Cerebellar nuclear complex (tissue), 1 donor: ENCODE data around the gene NFE2L3.
"Not testable (repeated sequence)": the region's sequence is repeated elsewhere in the genome, so short reads cannot be mapped to it uniquely, and the experiment has no call there.

Experiments
- DNase-seq, 2 experiments: peaks; one replicate each; lab custom pipeline; 2025; lab: John Stamatoyannopoulos, UW

Gene NFE2L3

DNA sequence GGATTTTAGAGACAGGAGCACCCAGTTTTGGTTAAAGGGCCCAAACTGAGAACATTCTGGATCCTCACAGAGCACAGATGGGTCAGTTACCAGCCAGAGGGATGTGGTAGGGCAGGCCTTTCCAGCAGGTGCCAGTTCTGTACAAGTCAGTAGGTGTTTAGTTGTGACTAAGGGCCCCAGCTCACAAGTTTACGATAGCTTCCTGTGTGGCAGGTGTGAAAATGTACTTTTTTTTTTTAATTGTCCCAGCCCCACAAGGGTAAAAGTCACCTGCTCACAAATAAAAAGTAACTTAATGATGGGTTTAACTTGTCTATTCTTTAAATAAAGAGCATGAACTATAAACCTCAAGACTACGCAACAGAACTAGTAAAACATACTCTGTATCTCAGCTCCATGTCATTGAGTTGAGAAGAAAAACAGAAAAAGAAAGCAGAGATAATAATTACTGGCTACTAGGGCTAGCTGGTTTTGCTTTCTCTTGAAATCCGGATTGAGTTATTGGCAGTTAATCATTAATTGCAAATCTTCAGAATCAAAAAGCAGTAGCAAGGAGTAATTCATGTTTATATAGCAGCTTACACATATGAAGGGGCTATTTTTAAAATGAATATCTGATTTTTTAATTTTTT lies 15.4 kb downstream of the NFE2L3 start:
- DNase-seq, result no peak

DNA sequence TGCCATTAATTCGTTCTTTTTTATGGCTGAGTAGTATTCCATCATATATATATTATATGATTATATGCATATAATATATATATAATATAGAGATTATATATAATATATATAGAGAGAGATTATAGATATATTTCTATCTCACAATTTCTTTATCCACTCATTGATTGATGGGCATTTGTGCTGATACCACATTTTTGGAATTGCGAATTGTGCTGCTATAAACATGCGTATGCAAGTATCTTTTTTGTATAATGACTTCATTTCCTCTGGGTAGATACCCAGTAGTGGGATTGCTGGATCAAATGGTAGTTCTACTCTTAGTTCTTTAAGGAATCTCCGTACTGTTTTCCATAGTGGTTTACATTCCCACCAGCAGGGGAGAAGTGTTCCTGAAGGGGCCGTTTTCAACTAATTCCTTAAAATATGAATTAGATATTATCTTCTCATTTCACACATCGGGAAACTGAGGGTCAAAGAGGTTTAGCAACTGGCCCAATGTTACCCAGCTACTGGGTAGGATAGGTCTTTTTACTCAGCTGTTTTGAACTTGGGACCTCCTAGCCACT lies 16.5 kb downstream of the NFE2L3 start:
- no peak for DNase-seq

DNA sequence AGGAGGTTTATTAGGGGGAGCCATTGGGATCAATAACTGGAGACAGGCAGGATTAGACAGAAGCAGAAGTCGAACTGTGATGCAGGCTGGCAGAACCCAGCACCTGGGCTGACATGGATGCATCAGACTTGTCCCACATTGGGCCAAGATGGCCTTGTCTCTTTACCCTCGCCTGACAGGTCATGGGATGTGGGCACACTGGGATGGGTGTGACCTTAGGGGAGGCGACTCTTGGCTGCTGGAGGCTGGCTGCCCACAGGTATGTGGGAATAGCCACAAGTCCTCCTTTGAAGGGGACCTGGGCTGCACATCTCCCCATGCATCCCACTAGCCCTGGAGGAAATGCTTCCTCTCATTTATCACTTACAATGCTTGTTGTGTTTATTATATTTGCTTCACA lies 17.3 kb downstream of the NFE2L3 start:
- no peak for DNase-seq

DNA sequence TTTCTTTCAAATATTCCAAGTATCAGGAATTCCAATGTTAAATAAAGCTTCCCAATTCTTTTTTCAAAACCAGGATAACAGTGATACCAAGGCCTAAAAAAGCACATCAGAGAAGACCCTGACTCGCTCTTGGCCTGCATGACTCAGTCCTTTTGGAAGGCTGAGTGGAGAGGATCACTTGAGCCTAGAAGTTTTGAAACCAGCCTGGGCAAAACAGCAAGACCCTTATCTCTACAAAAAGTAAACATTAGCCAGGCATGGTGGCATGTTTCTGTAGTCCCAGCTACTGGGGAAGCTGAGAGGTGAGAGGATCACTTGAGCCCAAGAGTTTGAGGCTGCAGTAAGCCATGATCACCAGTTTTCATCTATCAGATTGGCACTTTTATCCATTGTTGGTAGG lies 18.7 kb downstream of the NFE2L3 start:
- no peak for DNase-seq

DNA sequence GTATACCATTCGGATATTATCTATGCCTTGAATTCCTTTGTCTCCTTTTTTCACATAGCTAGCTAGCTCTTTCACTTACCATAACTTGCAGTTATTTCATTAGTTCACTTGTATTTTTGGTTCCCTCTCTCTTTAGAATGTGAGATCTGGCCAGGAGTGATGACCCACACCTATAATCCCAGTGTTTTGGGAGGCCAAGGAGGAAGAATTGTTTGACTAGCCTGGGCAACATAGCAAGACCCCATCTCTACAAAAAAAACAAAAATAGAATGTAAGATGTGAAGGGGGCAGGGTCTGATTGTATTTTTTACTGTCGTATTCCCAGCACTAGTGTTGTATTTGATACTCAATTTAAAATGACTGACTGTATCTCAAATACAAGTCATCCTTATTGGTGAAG lies 19.6 kb downstream of the NFE2L3 start:
- no peak for DNase-seq

DNA sequence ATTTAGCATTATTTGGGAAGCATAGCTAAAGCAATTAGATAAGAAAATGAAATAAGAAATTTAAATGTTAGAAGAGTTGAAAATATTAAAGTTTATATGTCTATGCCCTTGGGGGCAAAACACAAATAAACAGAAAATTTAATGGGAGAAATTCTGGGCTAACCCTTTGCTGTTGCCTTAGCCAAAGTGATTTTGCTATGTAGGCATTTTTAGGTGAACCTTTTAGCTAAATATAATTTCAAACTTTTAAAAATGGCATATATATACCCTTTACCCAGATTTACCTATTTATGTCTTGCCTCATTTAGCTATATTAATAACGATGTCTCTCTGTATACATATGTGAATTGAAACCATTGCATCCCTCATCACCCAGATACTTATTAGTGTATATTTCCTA lies 20.1 kb downstream of the NFE2L3 start:
- no peak for DNase-seq

DNA sequence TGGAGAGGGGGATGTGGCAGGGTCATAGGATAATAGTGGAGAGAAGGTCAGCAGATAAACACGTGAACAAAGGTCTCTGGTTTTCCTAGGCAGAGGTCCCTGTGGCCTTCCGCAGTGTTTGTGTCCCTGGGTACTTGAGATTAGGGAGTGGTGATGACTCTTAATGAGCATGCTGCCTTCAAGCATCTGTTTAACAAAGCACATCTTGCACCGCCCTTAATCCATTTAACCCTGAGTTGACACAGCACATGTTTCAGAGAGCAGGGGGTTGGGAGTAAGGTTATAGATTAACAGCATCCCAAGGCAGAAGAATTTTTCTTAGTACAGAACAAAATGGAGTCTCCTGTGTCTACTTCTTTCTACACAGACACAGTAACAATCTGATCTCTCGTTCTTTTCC lies 23.9 kb downstream of the NFE2L3 start:
- not testable (repeated sequence) for DNase-seq

DNA sequence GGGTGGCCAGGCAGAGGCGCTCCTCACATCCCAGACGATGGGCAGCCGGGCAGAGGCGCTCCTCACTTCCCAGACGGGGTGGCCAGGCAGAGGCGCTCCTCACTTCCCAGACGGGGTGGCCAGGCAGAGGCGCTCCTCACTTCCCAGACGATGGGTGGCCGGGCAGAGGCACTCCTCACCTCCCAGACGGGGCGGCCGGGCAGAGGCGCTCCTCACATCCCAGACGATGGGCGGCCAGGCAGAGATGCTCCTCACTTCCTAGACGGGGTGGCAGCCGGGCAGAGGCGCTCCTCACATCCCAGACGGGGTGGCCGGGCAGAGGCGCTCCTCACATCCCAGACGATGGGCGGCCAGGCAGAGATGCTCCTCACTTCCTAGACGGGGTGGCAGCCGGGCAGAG lies 24.7 kb downstream of the NFE2L3 start:
- not testable (repeated sequence) for DNase-seq

DNA sequence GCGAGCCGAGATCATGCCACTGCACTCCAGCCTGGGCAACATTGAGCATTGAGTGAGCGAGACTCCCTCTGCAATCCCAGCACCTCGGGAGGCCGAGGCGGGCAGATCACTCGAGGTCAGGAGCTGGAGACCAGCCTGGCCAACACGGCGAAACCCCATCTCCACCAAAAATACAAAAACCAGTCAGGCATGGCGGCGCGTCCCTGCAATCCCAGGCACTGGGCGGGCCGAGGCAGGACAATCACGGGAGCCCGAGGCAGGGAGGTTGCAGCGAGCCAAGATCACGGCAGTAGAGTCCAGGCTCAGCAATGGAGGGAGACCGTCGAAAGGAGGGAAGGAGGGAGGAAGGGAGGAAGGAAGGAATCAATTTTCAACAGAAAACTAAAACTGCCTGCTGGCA lies 25.3 kb downstream of the NFE2L3 start:
- not testable (repeated sequence) for DNase-seq

DNA sequence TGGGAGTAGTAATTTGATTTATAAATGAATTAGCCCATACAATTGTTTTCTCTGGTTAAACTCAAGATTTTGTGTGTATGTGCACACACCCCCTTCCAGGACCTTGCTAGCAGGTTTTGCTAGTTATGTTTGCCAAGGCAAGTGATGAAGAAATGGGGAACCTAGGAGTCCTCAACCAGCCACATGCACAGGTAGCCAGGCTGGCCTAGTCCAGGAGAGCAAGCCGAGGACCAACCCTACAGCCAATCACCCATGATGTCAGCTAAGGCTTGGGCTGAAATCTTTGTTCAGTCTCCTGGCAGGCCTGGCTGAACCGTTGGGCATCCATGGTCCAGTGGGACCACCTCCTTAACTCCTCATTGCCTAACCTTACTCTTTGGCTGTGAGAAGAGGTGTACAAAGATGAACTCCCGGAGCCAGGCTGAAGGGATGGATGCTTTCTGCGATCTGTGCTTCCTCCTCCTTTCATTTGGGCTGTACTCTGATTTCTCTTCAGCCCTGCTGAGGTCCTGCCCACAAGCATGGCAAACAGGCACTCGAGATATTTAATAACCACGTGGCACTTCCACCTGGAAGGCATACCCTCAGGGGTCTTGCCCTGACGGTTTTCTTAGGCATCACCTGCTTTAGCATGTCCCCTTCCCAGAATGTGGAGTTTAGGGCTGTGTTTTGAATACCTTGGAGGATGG lies 26.4 kb downstream of the NFE2L3 start:
- DNase-seq, result no peak

DNA sequence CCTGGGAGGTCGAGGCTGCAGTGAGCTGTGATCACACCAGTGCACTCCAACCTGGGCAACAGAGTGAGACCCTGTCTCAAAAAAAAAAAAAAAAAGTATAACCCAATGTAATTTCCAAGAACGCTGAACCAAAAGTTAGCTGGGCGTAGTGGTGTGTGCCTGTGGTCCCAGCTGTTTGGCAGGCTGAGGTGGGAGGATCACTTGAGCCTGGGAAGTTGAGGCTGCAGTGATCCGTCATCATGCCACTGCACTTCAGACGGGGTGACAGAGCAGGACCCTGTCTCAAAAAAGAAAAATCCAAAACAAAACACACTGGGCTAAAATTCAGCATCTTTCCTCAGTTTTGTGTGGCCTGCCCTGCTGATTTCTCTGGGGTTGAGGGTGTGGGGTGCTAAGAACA lies 27.4 kb downstream of the NFE2L3 start:
- no peak for DNase-seq

DNA sequence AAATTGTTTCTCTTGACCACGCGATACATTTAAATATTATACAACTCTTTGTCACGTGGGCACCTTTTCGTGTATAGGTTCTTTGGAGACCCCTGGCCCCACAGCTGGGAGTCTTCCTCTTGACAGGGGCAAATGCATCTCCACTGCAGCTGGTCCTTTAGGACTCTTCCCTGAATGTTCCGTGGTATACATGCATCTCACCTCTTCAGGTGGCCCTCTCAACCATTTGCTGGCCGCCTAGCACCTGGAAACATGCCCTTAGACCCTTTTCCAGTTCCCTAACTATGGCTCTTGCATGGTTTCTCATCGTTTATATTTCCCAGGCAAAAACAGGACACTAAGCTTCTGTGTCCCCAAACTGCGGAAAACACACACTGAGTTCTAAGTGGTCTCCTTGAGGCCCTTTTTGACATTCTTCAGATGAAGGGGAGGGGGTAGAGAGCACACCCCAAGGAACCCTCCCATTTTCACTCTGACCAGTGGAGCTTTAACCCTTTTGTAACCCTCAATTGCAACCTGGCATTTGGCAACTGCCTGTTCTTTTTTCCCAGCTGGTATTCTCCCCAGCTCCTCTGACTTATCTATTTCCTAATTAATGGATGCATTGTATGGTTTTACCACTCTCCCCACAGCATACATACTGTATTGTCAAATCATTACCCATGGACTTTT lies 28.0 kb downstream of the NFE2L3 start:
- no peak for DNase-seq

DNA sequence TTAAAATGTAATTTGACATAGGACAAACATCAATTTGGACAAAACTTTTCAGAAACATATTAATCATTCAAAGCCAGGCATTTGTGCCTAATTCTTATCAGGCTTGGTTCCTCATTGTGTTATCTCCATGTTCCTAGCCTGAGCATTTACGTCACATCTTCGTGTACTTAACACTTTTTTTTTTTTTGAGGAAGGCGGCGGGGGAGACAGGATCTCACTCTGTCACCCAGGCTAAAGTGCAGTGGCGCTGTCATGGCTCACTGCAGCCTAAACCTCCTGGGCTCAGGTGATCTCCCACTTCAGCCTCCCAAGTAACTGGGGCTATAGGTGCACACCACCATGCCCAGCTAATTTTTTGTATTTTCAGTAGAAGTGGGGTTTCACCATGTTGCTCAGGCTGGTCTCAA lies 28.8 kb downstream of the NFE2L3 start:
- DNase-seq, result no peak

DNA sequence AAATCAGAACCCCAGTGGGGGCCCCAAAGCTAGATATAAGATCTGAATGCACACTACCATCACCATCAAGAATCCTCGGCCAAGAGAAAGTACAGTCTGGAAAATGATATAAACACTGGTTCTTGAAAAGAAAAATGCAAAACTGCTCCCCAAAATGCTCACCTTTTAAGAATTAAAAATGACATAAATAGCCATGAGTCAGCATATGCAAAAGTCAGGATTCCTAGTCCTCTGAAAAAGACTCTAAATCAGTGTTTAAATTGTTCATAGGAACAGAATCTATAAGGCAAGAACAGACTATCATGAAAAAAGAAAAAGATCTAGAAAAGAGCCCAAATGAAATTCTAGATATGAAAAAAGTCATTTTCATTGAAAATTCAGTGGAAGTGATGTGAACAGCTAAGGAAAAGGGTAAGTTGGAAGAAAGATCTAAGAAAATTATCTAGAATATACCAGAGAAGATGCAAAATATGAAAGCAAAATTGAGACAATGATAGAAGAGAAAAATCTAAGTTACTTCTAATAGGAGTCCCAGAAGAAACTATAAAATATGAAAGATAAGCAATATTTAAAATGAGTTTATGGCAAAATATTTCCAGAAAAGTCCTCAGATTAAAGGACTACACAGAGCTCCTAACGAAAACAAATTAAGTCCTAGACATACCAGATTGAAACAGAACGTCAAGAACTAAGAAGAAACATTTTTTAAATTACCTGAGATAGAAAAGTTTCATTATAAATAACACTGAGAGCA lies 29.7 kb downstream of the NFE2L3 start:
- DNase-seq, result no peak

DNA sequence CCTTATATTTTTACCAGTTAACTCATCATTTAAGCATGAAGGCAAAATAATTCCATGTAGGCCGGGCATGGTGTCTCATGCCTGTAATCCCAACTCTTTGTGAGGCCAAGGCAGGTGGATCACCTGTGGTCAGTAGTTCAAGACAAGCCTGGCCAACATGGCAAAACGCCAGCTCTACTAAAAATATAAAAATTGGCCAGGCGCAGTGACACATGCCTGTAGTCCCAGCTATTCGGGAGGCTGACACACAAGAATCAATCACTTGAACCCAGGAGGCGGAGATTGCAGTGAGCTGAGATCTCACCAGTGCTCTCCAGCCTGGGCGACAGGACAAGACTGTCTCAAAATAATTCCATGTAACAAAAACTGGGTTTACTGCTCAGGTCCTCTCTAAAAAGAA lies 30.3 kb downstream of the NFE2L3 start:
- DNase-seq, result no peak

DNA sequence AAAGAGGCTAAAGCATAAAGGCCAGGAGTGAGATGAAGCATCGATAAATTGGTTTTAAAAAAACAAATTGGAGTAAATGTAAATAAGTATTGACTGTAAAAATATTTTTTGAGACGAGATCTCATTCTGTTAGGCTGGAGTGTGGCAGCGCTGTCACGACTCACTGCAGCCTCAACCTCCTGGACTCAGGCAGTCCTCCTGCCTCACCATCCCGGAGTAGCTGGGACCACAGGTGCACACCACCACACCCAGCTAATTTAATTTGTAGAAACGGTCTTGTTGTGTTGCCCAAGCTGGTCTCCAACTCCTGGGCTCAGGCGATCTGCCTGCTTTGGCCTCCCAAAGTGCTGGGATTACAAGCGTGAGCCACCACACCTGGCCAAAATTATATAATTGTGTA lies 30.7 kb downstream of the NFE2L3 start:
- DNase-seq, result no peak

DNA sequence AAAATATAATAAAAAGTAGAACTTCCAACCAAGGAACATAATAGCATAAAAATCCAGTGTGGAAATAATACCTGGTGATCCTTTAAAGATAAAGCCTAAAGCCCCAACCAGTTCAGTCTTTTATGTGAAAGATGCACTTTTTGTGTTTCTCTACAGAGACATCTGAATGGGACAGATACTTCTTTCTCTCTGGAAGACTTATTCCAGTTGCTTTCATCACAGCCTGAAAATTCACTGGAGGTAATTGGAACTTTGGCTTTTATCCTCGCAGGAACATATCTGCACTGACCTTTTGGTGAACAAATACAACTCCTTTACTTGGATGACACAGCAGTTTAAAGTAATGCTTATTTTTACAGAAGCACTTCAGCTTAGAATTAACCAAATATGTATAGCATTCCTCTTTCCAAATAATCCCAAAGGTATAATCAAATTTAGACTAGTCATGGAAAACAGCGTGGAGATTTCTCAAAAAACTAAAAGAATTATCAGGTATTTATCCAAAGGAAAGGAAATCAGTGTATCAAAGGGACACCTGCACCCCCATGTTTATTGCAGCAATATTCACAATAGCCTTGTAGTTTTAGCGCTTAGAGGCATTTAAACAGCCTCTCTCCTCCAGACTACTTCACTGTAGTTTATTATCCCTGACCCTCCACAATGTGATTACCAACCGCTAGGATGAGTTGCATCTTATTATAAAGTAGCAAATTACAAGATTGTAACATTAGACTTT lies 31.7 kb downstream of the NFE2L3 start:
- no peak for DNase-seq

DNA sequence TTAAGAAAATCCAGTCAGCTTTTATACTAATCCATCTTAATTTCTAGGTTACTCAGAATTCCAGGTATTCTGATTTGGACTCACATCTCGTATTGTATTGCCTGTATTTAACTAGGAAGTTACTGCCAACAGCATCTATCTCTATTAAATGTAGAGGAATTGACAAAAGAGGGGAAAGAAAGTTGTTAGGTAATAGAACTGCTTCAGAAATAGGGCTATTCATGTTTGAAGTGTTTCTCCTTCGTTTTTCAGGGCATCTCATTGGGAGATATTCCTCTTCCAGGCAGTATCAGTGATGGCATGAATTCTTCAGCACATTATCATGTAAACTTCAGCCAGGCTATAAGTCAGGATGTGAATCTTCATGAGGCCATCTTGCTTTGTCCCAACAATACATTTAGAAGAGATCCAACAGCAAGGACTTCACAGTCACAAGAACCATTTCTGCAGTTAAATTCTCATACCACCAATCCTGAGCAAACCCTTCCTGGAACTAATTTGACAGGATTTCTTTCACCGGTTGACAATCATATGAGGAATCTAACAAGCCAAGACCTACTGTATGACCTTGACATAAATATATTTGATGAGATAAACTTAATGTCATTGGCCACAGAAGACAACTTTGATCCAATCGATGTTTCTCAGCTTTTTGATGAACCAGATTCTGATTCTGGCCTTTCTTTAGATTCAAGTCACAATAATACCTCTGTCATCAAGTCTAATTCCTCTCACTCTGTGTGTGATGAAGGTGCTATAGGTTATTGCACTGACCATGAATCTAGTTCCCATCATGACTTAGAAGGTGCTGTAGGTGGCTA lies 32.5 kb downstream of the NFE2L3 start:
- DNase-seq, result not testable (repeated sequence)

DNA sequence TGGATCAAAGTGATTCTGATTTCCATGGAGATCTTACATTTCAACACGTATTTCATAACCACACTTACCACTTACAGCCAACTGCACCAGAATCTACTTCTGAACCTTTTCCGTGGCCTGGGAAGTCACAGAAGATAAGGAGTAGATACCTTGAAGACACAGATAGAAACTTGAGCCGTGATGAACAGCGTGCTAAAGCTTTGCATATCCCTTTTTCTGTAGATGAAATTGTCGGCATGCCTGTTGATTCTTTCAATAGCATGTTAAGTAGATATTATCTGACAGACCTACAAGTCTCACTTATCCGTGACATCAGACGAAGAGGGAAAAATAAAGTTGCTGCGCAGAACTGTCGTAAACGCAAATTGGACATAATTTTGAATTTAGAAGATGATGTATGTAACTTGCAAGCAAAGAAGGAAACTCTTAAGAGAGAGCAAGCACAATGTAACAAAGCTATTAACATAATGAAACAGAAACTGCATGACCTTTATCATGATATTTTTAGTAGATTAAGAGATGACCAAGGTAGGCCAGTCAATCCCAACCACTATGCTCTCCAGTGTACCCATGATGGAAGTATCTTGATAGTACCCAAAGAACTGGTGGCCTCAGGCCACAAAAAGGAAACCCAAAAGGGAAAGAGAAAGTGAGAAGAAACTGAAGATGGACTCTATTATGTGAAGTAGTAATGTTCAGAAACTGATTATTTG lies 33.3 kb downstream of the NFE2L3 start:
- DNase-seq, result no peak

DNA sequence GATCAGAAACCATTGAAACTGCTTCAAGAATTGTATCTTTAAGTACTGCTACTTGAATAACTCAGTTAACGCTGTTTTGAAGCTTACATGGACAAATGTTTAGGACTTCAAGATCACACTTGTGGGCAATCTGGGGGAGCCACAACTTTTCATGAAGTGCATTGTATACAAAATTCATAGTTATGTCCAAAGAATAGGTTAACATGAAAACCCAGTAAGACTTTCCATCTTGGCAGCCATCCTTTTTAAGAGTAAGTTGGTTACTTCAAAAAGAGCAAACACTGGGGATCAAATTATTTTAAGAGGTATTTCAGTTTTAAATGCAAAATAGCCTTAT lies 33.8 kb downstream of the NFE2L3 start:
- no peak for DNase-seq
